ENCODE measurements around the gene TSR2.
A peak's percentile ranks its signal among the peaks of the same experiment; 100 is the strongest.

Gene TSR2, protein sequence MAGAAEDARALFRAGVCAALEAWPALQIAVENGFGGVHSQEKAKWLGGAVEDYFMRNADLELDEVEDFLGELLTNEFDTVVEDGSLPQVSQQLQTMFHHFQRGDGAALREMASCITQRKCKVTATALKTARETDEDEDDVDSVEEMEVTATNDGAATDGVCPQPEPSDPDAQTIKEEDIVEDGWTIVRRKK

GRCh38 chrX:54439960-54440871 lies at the start of gene TSR2:
TSR2 (plus strand) TSS chrX:54440404; CDS start chrX:54440422, 18 bp downstream.
- peak; percentile 52 for DNase-seq

DNA sequence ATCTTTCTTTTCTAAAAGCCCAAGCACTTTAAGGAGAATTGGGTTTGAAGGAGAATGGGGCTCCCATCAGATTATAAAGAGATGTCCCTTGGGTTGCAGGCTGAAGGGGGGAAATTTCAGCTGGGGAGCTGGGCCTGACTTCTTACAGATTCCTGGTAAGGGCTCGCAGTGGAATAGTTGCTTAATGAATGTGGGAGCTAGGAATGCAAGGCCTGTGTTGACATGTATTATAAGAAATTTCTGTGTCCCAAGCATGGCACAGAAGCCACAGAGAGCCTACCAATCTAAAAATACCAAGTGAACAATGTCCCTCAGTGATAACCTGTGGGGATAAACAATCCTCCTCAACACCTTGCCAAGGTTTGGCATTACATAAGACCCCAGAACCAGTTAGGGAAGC lies 43.1 kb upstream of the TSR2 start:
- DNase-seq: no peak

DNA sequence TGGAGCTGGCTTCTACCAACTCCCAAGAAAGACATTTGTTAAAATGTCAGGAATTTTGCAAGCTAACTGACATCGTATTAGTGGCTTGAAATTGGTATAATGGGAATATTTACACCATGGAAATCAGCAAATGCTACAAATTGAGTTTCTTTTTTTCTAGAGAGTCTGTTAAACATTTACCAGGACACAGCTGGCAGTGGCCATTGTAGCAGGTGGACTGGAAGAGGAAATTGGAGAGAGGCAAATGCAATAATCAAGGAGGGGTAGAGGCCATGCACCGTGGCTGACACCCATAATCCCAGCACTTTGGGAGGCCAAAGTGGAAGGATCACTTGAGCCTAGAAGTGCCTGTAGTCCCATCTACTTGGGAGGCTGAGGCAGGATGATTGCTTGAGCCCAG lies 32.9 kb upstream of the TSR2 start:
- no peak for DNase-seq

- no peak for DNase-seq
Measured at GRCh38 chrX:54411732-54412131, 28.5 kb upstream of the TSR2 start.

DNA sequence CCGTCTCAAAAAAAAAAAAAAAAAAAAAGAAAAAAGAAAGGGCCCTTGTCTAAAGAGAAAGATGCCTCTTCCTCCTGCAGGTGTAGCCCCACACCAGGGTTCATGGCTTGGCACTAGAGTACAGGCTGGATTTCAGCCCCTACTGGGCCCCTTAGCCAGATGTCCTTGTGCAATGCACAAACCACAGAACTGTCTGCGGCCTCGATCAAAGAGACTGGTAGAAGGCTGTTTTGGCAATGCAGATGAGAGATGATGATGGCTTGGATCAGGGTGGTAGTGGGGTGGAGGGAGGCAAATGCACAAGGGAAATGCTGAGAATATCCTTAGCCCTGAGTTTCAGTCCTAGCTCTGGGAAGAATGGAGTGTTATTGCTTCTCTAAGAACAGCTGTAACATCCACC lies 26.5 kb upstream of the TSR2 start:
- DNase-seq: no peak

- no peak for DNase-seq
Measured at GRCh38 chrX:54415534-54416350, 24.5 kb upstream of the TSR2 start.

DNA sequence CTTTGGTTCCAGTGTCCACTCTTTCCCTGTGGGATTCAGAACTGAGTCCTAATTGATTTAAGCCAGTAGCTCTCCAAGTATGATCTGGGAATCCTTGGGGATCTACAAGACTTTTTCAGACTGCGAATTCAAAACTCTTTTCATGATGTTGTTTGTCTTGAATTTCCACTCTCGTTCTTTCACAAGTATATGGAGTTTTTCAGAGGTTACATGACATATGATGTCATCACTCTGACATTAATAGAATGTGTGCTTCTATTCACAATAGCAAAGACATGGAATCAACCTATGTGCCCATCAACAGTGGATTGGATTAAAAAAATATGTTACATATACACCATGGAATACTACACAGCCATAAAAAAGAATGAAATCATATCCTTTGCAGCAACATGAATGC lies 23.2 kb upstream of the TSR2 start:
- no peak for DNase-seq

- no peak for DNase-seq
Measured at GRCh38 chrX:54419559-54420302, 20.5 kb upstream of the TSR2 start.

DNA sequence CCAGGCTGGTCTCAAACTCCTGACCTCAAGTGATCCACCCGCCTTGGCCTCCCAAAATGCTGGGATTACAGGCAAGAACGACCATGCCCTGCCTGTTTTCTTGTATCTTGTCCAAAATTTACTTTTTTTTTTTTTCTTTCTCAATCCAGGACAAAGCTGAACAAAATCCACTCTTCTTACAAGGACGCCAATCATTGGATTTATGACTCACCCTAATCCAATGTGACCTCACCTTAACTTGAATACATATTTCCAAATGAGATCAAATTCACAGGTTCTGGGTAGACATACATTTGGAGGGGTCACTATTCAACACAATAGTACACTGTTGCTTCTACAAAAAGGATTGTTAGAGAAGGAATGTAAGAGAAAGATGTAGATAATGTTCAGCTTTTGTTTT lies 18.0 kb upstream of the TSR2 start:
- no peak for DNase-seq

- DNase-seq: no peak
Measured at GRCh38 chrX:54423161-54423888, 16.9 kb upstream of the TSR2 start.

- no peak for DNase-seq
Measured at GRCh38 chrX:54427837-54428424, 12.3 kb upstream of the TSR2 start.

DNA sequence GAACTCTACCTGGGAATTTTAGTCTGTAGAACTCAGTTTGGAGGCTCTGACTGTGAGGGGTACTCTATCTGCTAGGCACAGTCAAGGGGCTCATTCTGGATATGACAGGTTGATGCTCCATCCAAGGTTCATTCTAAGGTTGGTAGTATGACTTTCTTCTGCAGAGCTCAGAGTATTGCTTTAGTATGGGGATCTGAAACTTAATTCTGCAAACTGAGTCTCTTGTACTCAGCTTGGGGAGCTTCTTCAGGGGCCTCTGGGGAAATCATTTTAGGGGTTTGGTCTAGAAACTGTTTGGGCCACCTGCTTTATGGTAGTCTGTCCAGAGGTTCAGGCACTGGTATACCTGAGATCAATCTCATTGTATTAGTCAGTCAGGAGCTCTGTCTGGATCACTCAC lies 9.7 kb upstream of the TSR2 start:
- DNase-seq: no peak

- no peak for DNase-seq
Measured at GRCh38 chrX:54435121-54435520, 5.1 kb upstream of the TSR2 start.

DNA sequence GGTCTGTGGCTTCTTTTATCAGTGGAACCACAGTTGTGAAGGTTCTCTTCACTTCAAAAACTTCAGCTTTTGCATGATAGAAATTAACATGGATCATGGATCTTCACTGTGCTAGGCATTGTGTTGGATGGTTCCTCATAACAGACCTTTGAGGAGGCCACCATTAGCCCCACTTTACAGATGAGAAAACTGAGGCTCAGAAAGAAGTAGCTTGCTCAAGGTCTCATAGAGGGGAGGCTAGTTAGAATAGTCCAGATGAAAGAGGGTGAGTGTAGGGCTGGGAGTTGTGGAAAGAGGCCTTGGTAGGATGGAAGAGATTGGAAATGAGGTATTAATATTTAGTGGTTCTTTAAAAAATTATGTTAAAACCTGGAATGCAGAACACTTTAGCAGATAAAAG lies 2.6 kb downstream of the TSR2 start:
- no peak for DNase-seq

DNA sequence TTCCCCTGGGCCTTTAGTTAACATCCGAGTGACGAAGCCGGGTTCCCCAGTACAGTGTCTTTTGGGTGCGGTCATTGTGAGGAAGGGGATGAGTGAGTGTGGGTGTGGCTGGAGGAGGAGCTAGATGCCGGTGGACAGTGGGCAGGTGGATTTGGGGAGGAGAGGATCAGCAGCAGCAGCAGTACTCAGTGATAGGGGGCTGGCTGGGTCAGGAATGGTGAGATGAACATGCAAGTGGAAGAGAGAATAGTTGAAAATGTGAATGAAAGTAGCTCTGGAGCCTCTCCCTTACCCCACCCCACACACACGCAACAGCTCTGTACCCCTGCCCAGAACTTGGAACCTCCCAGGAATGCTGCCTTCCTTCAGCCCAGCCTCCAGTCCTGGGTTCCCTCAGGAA lies 4.5 kb downstream of the TSR2 start:
- DNase-seq: no peak

- DNase-seq: no peak
Measured at GRCh38 chrX:54446084-54446483, 5.9 kb downstream of the TSR2 start.

GRCh38 chrX:54447461-54447860 lies 7.3 kb downstream of the TSR2 start:
- no peak for DNase-seq

- no peak for DNase-seq
Measured at GRCh38 chrX:54449929-54450328, 9.7 kb downstream of the TSR2 start.

DNA sequence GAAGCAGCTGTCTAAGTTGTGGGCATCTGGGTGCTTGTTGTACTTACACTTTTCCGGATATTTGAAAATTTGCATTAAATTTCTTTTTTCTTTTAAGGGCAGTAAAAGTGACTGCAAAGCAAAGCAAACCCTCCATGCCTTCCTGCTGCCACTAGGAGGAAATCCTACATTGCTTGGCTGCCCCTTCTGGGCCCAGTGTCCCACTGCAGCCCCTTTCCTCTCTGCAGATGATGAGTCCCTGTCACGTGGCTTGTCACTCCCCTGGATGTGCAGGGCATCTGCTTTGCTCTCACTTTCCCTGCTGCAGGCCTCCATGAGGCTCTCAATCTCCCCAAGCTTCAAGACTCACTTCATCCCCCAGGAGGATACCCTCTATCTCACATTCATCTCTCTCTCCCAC lies 12.7 kb downstream of the TSR2 start:
- no peak for DNase-seq

DNA sequence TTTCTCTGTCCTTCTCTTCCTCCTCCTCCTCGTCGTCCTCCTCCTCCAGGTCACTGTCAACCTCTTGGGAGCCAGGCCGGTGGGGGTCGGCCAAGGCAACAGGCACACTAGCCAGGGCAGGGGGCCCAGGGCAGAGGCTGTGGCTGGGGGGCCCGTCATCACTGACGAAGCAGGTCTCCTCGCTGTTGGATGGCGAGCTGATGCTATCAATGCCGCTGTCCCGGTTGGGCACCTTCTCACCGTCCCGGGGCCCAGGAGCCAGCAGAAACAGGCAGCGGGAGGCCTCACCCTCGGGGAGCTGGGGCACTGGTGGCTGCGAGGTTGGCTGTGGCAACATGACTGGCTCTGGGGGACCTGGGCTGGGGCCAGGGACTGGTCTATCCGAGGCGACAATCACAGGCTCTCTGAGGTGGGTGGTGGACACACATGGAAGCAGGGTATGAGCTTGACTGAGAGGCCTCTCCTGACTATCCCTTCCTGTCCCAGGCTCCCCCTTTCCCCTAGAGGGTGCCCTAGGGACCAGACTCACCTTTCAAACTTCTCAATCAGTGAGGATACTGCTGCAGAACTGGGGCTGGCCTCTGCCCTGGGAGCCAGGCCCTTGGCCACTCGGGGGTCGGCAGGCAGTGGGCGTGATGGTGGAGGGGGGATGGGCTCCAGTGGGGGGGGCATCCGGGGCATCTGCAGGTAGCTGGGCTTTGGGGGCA lies 30.0 kb downstream of the TSR2 start:
- no peak for DNase-seq

Measured in NCI-H1436 treated with DMSO at 0.1 percent for 48 hours (cell line).